IPS DF 4.7 (cell line): Measurements from ENCODE around the gene IWS1.
"Not testable (repeated sequence)": the region's sequence is repeated elsewhere in the genome, so short reads cannot be mapped to it uniquely, and the experiment has no call there.

Experiments
- DNase-seq: peaks from one replicate; pipeline ENCODE4 v3.0.0-alpha.2; 2013; ENCODE audit warnings: low spot score; ENCODE audit errors: extremely low read depth

IWS1 gene

DNA sequence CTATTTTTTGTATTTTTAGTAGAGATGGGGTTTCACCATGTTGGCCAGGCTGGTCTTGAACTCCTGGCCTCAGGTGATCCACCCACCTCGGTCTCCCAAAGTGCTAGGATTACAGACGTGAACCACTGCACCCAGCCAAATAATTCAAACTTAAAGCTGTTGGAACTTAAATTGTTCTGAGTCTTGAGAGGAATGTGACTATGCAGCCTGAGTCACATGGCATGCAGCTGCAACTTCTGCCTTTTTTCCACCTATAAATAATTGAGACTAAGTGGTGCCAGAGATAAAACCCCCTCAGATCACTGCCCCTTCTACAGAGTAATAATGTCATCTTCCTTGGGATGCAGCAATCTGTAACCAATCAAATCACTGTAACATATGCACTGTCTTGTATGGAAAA, 3.1 kb upstream of the IWS1 start:
- DNase-seq = not testable (repeated sequence)

DNA sequence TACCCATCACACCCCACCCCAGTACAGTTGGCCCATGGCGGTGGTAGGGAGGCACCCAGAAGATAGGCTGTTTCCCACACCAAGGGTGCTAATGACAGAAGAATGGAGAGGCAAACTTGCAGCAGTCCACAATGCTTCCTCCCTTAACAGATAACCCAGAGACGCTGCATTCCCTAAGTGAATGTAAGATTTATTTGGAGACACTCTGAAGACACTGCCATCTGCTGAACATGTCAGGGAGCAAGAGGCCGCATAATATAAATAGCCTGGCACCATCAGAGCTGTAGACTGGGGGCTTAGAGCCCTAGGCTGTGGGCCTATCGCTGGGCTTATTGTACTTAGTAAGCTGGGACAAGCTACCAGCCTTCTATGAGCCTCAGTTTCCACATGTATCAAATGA, 2.2 kb upstream of the IWS1 start:
- DNase-seq = no peak

DNA sequence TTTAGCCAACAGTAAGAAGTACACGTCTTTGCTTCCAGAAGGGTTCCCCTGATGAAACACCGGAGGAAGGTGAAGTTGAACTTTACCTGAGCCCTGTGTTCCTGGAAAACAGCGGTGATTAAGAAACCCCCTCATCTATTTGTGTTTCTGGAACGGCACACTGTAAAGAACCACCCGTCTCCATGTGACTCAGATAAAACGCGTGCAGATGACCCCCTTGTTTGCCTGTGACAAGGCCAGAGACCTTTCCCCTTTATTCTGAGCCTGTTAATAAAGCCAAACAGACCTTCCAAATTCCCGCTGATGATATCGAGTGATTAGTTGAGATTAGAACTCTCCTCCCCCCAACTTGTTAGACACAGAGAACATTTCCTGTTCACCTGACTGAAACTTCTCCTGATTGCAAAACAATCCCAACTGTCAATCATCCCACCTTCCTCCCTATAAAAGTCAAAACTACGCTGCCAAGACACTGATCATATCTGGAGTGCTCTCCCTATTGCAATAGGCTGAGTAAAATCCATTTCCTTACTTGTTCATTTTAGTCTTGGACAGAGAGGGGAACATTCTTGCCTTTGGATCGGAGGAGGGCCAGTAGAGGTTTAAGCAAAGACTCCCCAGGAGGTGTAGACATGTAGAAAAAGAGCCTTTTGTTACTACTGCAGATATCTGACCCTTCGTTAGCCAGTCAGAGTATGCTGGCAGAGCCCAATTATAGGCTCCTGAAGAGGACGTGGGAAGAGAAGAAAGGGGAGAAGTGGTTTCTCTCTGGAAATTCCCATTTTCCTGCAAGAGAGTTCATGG, 914 bp upstream of the IWS1 start:
- DNase-seq = no peak

DNA sequence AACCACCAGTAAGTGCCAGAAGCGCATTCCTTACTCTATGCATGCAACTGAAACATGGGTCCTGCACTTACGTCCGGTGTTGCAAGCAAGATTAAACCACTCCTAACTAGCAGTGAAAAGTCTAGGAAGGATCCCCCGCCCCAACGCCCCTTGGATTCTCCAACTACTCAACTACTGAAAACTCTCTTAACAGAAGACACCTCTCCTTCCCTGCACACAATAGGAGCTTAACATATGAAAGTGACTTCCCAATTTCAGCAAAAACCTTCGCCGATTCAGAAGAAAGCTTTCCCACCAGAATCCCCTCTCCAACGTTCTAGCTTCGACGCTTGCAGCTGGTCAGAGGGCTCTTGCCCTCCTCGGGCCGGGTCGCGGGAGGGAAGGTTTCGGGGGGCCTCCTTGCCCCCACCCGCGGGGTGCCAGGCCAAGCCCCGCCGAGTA, 578 bp downstream of the IWS1 start:
- DNase-seq = no peak

DNA sequence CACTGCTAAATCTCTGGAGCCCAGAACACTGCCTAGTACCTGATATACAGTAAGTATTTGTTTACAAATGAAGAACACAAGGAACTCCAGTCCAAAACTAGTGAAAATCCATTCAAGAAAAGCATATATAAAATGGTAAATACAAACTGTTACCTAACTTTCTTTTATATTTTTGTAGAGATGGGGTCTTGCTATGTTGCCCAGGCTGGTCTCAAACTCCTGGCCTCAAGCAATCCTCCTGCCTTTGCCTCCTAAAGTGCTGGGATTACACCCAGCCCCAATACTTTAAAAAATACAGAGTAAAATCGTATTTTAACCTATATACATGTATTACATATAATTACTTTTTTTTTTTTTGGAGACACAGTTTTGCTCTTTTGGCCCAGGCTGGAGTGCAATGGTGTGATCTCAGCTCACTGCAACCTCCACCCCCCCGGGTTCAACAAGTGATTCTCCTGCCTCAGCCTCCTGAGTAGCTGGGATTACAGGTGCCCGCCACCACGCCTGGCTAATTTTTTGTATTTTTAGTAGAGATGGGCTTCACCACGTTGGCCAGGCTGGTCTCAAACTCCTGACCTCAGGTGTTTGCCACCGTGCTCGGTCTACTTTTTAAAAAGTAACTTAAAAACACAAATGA, 2.0 kb downstream of the IWS1 start:
- DNase-seq = not testable (repeated sequence)

DNA sequence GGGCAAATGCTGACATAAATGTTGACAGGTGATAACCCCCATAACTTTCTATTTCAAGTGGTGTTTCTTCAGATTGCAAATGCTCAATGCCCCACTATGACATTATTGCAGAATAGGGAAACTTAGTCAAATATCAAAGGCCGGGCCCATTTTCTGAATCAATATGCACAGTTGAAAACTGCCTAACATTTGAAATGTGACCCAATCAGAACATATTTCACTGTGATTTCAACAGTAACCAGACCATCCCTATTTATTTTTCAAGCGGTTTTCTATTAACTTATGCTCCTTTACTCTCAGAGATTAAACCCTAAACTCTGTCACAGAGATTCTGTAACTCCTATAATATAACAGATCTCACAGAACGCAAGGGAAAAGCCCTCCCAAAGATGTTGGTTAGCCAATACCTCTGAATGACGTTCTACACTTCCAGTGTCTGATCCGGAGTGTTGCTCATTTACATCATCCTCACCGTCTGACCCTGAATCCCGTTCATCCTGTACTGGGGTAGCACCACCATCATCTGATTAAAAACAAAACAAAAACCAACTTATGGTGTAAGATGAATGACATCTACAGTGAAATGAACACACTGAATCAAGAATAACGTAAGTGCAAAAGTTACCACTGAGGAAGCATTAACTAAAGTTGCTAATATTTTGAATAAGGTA, 2.9 kb downstream of the IWS1 start:
- no peak for DNase-seq

DNA sequence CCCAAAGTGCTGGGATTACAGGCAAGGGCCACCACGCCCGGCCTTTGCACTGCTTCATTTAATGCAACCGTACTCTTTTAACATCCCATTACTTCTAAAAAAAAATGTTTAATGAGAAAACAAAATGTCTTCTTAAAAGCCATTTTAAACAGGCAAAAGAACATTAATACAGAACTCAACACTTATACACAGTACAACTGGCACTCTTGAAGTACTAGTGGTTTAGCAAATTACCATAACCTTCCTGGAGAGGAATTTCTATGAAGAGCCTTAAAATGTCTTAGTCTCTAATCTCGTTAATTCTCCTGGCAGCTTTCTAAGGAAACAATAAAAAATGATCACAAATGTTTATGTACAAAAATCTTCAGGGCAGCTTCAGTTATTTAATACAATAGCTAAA, 5.9 kb downstream of the IWS1 start:
- no peak for DNase-seq

DNA sequence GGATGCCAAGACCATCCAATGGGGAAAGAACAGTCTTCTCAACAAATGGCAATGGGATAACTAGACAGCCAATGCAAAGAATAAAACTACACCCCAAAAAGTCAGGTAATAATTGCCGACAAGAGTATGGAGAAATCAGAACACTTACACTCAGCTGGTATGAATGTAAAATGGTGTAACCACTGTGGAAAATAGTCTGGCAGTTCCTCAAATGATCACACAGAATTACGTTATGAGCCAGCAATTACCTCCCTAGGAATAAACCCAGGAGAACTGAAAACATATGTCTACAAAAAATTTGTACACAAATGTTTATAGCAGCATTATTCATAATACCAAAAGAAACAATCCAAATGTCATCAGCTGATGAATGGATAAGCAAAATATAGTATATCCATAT, 8.8 kb downstream of the IWS1 start:
- no peak for DNase-seq

DNA sequence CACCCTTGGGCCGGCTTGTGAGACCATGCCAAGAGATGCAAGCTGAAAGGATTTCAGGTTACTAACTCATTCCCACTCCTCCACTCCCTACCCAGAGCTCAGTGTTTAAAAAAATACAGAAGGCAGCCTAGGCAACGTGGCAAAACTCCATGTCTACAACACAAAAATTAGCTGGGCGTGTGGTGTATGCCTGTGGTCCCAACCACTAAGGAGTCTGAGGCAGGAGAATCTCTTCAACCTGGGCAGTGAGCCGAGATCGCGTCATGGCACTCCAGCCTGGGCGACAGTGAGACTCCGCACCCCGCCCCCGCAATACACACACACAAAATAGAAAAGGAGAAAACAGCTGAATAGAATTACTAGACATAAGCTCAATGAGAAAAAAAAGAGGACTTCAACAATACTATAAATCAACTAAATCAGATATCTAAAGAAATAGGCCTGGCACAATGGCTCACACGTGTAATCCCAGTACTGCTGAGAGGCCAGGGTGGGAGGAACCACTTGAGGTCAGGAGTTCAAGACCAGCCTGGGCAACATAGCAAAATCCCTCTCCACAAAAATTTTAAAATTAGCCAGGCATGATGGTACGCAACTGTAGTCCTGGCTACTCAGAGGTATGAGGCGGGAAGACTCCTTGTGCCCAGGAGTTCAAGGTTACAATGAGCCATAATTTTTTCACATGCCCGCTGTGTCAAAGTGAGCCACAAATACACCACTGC, 10.1 kb downstream of the IWS1 start:
- no peak for DNase-seq

DNA sequence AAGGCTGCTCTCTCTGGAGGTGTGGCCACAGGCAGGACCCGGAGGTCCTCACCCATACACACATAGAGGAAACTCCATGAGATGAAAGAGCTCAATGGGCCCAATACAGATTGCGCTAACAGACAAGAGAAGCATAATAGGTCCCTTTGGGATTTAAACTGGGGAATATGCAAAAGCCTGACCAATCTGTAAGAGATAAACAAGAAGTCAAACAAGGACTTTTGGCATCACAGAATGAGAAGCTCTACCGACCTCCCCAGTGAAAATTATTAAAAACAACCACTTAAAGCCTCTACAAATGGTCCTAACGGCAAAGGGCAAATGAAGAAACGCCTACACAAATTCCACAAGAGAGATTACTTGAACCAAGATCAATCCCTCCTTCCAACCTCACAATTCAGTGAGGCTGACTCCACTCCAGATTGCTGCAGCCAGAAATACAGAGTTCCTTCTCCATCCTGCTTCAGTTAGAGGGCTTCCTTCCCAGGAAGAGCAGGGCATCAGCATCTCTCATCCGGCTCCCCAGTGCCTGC, 10.8 kb downstream of the IWS1 start:
- no peak for DNase-seq

DNA sequence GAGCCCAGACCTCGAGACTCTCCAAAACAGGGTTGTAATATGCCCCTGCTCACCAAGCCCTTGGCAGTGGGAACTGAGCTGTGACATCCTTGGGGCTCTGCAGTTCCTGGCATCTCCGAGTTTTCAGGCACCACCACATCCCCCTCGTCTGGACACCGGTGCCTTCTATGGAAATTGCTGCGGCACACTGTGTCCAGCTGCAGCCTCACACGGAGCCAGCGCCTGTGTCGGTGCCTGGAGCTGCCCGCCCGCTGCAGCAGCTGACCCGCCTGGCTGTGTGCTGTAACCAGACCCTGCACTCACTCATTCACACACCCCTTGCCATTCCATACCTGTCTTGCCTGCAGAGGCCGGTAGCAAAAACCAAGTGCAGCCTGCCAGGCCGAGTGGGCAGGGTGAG, 11.8 kb downstream of the IWS1 start:
- no peak for DNase-seq

DNA sequence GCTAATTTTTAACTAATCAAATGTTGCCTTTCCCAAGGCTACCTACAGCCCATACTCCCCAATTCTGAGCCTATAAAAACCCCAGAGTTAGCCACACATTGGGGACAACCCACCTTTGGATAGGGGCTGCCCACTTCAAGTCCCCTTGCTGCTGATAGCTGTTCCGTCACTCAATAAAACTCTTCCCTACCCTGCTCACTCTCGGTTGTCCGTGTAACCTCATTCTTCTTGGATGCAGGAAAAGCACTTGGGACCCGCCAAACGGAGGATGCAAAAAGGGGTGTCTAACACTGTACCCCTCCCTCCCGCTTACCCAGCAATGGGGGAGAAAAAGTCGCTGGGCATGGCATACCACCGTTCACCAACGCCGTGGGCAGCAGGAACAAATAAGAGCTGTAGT, 12.2 kb downstream of the IWS1 start:
- DNase-seq = no peak

DNA sequence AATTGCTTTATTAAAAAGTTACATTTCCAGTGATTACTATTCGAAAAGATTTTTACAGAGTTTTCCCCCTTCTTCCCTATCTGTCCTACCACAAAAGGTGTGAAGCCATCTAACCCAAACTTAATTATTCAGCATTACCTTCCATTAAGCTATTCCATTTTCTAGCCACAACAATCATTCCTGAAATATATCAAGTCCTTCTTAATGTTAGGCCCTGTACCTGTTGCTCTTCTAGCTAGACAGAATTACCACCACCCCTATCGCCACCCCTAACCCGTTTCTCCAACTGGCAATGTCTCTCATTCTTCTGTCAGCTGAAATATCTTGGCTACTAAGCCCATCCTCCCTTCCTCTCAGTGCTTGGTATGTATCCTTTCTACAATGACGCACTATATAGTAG, 13.9 kb downstream of the IWS1 start:
- DNase-seq = no peak

DNA sequence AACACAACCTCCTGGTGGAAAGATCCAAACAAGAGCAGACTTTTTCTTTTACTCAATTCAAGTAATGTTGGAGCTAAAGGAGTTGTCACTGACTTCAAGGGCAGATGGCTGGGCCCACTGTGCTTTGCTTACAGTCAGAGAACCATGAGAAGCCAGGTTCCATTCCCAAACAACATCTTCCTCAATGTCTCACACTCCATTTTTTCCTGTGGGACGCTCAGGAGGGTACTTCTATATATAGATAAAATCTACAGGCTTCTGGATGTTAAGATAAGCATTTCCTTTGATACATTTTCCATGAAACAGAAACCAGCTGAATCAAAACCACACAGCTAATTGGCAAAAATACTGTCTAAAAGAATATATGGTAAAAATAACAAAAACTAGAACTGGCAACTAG, 14.4 kb downstream of the IWS1 start:
- no peak for DNase-seq

DNA sequence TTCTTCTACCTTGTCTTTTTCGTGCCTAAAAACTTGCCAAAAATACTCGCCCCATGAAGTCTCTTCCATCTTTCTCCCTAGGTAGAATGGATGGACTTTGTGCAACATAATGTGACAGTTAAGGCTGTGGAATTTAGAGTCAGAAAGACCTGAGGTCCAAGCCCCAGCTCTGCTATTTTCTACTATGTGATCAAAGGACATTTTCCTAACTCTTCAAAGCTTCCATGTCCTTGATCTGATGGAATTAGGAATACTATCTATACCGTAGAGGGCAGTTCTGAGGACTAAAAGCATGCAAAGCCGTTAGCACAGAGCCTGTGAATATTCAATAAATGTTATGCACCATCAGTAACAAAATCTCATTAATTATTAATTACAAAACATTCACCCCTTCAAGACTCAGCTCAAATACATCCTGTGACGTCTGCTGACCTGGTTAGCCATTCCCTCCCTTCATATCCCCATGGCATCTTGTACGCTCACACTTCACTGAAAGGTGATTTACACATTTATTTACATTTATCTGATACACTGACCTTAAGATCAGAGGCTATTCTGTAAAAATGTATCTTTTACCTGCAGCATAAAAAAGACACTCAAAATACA, 15.1 kb downstream of the IWS1 start:
- DNase-seq = no peak

DNA sequence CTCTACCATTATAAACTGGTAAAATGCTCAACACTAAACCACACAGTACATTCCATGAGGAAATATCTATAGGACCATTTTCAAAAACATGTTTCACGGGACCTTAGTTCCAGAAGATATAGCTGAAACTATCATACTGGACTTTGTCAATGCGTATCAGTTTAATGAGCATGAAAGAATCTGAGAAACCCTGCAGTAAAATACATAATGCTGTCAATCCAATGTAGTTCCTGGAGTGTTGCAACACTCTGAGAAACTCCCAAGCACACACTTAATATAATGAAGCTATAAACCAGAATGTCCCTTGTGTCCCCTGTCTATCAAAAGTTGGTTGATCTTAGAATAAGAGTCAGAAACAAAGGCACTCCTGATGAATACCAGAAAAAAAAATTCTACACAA, 16.2 kb downstream of the IWS1 start:
- DNase-seq = no peak

DNA sequence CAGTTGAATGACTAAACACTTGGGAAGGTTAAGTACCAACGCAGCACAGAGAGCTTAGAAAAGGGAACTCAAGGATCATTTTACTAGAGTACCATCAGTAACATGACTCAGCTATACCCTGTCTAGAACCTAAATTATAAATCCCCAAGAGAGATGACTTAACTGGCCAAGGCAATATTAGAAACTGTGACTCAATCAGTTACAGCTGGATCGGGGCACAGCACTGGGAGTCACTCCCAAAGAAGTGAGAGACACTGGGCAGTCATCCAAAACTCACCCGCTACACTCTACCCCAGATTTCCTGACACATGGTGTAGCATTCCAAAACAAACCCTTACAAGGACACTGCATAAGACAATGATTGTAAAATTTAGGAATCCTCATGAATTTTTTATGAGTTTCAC, 17.7 kb downstream of the IWS1 start:
- DNase-seq = no peak

DNA sequence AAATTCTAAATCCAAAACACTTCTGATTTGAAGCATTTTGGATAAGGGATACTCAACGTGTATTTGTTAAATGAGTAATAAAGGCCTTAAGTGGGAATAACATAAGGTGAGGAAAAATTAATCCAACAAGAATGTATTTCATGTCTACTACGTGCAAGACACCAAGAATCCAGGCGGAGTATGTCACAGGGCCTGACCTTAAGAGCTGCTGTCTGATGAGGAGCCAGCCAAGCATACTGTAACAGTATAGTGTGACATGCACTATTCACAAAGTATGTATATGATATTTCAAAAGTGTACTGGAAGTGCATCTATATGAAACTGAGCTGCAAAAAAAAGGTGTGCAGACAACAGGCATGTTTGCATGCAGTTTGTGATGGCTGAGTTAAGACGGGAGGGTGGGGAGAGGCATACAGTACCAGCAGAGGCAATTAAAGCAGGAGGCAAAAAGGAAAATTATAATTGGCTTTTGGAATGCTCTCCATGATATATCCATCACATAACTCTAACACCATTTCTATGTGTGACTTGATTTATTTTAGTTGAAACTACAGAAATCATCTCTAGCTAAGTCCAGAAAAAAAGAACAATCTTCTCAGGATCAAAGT, 18.2 kb downstream of the IWS1 start:
- no peak for DNase-seq

DNA sequence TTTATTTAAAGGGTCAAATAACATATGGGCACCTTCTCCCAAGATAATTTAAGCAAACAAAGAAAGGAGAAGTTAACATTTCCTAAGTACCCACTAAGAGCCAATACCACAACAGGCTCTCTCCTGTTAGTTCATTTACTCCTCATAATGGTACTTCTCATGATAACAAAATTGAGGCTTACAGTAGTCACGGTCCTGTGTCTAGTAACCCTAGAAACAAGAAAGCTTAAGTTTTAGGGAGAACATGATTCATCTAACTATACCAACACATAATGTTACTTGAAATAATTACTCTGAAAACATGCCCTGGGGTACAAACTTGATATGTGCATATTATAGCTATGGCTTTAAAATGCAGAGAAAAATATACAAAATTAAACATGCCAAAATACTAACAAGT, 19.8 kb downstream of the IWS1 start:
- no peak for DNase-seq

DNA sequence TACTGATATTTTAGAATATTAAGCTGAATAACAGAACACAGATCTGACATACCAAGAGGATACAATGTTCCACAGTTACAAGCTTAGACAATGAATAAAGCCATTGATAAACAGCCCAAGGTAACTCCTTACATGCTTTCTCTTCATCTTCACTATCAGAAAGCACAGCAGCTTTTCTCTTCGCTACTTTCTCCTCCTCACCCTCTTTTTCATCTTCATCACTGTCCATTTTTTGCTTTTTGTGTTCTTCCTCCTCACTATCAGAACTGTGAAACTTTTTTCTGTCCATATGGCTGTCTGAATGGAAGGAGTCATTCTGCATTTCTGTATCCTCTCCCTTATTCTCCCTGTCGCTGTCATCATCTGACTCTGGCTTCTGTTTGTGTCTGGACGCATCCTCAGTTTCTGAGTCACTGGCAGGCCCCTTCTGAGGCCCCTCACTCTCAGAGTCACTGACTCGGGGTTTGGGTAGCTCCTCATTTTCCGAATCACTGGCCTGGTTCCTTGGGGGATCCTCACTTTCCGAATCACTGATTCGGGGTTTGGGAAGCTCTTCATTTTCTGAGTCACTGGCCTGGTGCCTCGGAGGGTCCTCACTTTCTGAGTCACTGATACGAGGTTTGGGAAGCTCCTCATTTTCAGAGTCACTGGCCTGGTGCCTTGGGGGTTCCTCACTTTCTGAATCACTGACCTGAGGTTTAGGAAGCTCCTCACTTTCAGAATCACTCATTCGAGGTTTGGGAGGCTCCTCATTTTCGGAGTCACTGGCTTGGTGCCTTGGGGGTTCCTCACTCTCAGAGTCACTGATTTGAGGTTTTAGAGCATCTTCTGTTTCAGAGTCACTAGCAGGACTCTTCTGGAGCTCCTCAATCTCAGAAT, 21.5 kb downstream of the IWS1 start:
- DNase-seq = no peak
